GM18505 (cell line): ENCODE measurements around the gene KMT5B.
"Not testable (repeated sequence)": the region's sequence is repeated elsewhere in the genome, so short reads cannot be mapped to it uniquely, and the experiment has no call there.

Source experiments
- ATAC-seq: cut with Tn5 transposase; IDR thresholded peaks from one replicate; pipeline ENCODE4 v1.9.1; 2021; ENCODE audit not compliant: unreplicated experiment
- POLR2A ChIP-seq: IDR thresholded peaks from 4 replicates; pipeline ENCODE4 v1.6.1; 2011; ENCODE audit warnings: borderline replicate concordance; ENCODE audit not compliant: insufficient read depth, insufficient read length; ENCODE audit errors: extremely low read depth

The KMT5B gene

DNA sequence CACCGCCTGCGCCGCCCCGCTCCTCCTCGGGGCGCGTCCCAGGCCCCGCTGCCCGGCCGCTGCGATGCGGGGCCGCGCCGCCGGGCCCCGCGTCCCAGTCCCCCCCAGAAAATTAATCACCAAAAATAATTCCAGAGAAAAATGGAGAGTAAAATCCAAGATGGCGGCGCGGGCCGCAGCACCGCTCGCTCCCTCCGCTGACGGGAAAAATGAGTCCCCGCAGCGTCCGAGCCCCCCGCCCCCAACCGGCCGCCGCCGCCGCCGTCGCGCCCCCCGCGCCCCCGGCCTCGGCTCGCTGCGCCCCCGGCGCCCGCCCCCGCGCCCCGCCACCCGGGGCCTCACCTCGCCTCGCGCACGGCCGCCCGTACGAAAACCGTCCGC is at the start of gene KMT5B:
Gene KMT5B, minus strand, starts transcription at position 162 of the 381 bp plus-strand sequence. CDS start 23,220 bp downstream, outside the sequence.
- no peak for ATAC-seq
- no peak for TF ChIP-seq POLR2A

- TF ChIP-seq POLR2A, result no peak
- no peak for ATAC-seq
Observed at GRCh38 chr11:68262544-68262827, 49.4 kb upstream of the KMT5B start.

DNA sequence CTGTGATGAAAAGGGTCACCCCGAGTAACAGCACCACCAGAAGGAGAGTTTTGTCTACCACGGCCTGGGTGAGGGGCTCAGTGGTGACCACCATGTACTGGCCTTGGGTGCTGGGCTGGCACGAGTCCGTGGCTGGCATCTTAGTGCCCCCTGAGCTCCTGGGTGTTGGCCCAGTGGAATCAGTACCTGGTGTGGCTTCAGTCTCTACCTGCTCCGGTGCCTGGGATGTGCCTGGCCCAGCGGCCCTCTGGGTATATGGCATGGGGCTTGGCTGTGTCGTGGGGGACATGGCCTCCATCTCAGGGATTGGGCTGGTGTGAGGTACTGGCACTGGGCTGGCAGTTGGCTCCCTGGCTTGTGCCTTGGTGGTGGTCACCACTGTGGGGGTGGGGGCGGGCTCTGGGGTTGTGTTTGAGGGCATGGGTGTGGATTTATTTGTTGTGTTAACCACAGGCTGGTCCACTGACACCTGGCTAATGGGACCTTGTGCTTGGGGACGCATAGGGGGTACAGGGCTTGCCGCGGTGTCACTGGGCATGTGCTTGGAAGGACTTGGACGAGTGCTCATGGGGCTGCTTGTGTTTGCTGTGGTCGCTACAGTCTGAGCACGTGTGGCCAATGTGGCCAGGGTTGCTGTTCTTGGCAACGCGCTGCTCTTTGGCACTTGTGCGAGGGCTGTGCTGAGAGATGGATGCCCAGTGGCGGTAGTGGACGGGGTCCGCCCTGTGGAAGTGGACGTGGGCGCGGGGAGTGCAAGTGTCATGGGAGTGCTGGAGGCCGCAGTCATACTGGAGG is 48.9 kb upstream of the KMT5B start:
- TF ChIP-seq POLR2A, result no peak
- no peak for ATAC-seq

GRCh38 chr11:68261006-68261405 is 47.9 kb upstream of the KMT5B start:
- ATAC-seq, result no peak
- no peak for TF ChIP-seq POLR2A

DNA sequence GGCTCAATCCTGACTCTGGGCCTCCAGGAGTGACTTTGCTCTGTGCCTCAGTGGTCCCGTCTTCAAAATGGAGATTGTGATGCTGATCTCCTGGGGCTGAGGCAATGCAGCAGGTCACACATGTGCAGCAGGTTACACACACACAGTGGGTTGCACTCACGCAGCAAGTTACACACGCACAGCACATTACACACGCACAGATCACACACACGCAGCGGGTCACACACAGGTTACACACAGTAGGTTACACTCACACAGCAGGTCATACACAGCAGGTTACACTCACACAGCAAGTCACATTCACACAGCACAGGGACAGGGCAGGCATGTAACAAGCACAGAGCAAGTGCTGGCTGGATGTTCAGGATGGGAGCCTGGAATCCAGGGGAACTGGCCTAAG is 47.4 kb upstream of the KMT5B start:
- no peak for ATAC-seq
- no peak for TF ChIP-seq POLR2A

DNA sequence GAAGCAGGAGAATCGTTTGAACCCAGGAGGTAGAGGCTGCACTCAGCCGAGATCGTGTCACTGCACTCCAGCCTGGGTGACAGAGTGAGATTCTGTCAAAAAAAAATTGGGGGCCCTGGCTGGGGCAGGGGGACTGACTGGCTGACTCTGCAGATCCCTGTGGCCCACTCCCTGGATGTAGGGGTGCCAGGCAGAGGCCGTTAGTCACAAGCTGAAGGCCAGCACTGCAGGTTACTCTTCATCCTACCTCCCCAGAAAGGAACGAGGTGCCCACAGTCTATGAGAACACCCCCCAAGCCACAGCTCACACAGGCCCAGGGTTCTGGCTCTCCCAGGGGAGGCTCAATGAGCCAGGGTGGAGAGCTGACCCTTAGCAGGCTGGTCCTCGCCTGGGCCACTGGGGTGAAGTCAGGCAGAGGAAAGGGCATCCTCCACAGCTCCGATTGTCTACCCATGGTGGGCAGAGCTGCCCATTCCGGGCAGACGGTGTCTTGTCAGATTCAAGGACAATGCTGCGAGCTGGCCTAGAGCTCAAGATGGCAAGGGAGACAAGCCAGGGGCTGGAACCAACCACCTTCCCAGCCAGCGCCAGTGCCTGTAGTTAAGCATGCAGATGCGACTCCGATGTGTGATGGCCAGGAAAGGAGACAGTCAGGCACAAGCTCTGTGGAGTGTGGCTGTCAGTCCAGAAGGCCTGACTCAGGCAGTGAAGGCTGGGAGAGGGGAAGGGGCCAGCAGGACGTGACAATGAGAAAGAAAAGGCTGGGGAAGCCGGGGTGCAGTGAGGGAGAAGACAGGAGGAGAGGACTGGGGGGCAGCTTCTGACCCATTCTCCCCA is 46.2 kb upstream of the KMT5B start:
- no peak for ATAC-seq
- TF ChIP-seq POLR2A, result no peak

DNA sequence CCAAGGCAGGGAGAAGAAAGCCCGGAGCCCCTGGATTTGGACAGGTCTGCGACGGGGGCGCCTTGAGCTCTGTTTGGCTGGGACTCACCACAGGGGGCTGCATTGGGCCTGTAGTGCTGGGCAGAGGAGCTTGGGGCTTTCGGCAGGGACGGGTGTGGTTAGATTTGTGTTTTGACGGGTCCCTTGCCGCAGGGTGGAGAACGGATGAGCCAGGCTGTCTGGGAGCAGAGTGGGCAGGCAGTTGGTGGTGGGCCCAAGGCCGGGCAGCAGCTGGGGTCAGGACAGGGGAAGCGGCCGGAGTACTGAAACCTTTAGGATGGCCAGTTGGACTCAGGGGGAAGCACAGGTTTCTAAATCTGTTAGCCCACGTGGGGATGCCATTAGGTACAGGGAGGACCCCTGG is 45.3 kb upstream of the KMT5B start:
- no peak for ATAC-seq
- no peak for TF ChIP-seq POLR2A

DNA sequence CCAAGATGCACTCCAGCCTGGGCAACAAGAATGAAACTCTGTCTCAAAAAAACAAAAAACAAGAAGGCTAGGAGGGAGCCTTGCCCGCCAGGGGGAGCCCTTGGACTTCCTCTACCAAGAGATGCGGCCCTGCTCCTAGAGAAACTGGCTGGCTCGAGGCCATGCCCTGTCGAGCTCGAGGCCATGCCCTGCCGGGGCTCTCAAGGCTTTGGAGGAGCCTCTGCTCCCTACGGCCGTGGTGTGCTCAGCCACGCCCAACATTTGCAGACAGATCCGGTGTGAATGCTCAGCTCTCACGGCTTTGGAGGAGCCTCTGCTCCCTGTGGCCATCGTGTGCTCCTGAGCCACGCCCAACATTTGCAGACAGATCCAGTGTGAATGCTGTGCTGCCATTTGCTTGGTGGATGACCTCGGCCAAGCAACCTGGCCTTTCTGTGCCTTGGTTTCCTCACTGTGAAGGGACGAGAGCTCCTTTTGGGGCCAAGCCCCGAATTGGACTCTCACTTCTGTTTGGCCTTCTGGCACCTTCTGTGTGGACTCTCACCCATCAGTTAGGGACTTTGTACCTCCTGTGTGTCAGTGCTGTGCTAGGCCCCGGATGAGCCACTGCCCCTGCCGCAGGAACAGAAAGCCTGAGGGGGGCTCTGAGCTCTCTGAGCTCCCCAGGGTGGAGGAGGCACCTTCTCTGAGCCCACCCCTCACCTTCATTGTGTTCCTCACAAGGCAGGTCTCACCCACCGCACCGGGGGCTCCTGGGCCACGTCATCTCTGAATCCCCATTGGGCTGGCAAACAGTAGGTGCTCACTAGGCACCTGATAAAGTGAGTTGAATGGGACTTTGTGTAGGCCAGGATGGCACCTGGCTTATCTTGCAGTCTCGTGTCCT is 44.6 kb upstream of the KMT5B start:
- no peak for ATAC-seq
- TF ChIP-seq POLR2A, result no peak

GRCh38 chr11:68256331-68256741 is 43.2 kb upstream of the KMT5B start:
- no peak for ATAC-seq
- no peak for TF ChIP-seq POLR2A

DNA sequence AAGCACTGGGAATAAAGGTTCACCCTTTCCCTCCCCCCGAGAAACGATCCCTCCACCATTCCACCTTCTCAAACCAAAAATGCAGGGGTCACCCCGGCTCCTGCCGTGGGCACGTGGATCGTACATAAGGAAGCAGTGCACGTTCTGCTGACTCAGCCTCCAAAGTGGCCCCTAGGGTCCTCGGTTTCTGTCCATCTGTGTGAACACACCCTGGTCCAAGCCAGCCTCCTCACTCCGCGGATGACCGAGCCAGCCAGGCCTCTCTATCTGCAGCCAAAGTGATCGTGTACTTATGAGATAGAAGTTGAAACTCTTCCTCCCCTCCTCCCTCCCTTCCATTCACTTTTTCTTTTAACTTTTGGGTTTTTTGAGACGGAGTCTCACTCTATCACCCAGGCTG is 42.4 kb upstream of the KMT5B start:
- ATAC-seq, result no peak
- no peak for TF ChIP-seq POLR2A

DNA sequence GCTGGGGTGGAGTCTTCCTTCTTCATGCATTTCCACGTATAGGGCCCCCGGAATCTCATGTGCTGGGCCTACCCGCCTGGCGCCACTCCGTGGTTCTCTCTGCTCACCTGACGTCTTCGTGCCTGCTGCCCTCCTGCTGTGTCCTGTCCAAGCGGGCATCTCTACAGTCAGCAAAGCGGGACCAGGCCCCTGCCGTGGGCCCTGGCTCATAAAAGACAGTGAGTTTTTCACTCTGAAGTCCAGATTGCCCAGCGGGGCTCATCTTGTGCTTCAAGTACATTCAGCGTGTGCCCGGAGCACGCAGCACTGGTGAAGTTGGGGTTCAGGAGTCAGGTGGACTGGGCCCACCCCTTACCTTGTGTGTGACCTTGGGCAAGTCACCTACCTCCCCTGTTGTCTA is 41.3 kb upstream of the KMT5B start:
- no peak for ATAC-seq

GRCh38 chr11:68251765-68252164 is 38.7 kb upstream of the KMT5B start:
- TF ChIP-seq POLR2A, result no peak
- no peak for ATAC-seq

More for the DNA sequence above, 41.3 kb upstream of the KMT5B start:
- no peak for TF ChIP-seq POLR2A

DNA sequence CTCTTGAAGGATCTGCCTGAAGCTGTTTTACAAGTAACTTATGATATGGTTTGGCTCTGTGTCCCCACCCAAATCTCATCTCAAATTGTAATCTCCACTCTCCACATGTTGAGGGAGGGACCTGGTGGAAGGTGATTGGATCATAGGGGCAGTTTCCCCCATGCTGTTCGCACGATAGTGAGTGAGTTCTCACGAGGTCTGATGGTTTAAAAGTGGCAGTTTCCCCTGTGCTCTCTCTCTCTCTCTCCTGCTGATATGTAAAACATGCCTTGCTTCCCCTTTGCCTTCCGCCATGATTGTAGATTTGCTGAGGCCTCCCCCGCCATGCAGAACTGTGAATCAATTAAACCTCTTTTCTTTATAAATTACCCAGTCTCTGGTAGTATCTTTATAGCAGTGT is 31.8 kb upstream of the KMT5B start:
- not testable (repeated sequence) for ATAC-seq

DNA sequence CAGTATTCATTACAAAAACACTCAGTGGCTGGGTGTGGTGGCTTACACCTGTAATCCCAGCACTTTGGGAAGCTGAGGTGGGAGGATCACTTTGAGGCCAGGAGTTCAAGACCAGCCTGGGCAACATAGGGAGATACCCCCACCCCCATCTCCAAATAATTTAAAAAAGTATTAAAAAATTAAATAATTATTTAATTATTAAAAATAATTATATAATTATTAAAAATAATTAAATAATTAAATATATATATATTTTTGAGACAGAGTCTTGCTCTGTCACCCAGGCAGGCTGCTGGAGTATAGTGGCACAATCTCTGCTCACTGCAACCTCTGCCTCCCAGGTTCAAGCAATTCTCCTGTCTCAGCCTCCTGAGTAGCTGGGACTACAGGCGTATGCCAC is 30.8 kb upstream of the KMT5B start:
- ATAC-seq, result not testable (repeated sequence)

DNA sequence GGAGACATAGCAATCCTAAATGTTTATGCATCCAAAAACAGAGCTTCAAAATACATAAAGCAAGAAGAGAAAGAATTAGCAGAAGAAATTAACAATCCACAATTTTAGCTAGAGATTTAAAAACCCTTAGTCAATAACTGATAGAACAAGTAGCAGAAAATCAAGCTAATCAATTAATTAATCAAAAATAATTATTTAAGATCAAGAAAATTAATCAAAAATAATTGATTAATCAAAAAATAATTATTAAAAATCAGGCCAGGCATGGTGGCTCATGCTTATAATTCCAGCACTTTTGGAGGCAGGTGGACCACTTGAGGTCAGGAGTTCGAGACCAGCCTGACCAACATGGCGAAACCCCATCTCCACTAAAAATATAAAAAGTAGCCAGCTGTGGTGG is 29.5 kb upstream of the KMT5B start:
- no peak for TF ChIP-seq POLR2A
- ATAC-seq, result no peak
